GM18499 (cell line): ENCODE measurements around the gene TSPYL6.

ENCODE experiments used
- ATAC-seq: cut with Tn5 transposase; IDR thresholded peaks from one replicate; pipeline ENCODE4 v1.9.1; 2021; ENCODE audit warnings: moderate number of reproducible peaks; ENCODE audit not compliant: insufficient read depth, unreplicated experiment

TSPYL6 gene

DNA sequence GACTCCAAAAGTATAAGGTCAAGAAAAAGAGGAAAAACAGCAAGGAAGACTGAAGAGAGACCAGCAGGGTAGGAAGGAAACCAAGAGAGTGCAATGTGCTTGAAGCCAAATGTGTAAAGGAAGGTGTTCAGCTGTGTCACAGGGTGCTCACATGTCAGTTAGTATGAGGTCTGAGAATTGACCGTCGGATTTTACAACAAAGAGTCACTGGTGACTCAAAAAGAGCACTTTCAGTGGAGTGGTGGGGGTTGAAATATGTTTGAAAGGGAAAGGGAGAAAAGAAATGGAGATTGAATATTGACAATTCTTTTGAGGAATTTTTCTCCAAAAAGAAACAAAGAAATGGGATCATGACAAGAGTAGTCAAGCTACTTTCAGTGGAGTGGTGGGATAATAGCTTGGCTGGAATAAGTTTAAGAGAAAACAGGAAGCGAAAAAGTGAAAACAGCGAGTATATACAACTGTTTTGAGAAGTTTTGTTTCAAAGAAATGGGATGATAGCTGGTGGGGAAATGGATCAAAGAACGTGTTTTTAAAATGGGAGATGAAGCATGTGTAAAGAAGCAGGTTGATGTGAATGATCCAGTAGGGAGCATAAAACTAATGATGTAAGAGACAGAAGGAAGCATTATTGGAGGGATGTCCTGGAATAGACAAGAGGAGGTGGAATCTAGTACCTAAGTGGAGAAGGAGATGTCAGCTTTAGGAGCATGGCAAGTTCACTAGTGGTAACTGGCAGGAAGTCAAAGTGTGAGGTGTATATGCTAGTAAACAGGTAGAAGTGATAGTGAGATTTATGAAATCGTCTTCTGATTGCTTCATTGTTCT is 3.6 kb upstream of the TSPYL6 start:
- peak; percentile 68 for ATAC-seq

DNA sequence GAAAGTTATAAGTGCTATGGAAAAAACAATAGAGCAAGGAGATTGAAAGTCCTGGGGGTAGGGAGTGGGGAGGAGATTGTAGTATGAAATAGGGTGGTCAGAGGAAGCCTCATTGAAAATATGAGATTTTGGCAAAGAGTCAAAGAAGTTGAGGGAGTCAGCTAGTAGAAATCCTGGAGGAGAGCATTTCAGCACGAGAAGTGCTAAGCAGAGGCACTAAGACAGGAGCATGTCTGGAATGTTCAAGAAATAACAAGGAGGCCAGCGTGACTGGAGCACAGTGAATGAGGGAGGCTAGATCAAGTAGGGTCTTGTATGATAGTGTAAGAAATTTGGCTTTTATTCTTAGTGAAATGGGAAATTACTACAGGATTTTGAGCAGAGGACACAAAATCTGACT is 2.1 kb upstream of the TSPYL6 start:
- ATAC-seq = no peak

DNA sequence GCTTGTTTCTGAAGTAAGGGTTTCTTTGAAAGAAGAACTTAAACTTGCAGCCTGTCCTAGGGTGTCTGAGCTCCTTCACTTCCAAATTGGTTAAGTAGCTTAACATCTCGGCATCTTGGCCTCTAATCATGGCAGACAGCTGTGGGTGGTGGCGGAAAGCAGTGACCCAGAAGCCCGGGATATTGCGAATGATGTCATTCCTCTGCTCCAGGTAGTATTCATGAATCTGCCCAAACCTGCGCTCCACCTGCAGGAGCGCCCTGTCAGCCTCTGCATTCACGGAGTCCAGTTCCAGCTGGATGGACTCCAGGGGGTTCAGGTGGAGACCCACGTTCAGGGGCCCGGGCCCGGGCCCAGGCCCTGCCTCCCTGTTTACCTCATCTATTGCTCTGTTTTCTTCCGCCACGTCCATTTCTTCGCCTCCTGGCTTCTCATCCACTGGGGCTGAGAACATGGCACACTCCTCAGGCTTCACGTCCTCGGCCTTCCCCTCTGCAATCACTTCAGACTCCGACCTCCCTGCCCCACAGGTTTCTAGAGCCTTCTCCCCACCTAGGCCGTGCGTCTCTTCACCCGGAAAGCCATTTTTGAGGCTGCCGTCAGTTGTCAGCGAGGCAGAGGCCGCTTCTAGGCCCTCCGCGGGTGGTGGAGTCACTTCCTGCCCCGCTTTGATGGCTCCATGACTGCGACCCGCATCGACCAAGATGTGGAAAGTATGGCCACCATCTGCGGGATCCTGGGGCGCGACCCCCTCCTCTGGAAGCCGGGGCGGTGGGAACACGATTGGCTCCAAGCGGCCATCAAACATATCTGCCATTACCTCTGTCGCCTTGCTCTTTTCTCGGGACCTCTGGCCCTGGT is 569 bp downstream of the TSPYL6 start:
- no peak for ATAC-seq

DNA sequence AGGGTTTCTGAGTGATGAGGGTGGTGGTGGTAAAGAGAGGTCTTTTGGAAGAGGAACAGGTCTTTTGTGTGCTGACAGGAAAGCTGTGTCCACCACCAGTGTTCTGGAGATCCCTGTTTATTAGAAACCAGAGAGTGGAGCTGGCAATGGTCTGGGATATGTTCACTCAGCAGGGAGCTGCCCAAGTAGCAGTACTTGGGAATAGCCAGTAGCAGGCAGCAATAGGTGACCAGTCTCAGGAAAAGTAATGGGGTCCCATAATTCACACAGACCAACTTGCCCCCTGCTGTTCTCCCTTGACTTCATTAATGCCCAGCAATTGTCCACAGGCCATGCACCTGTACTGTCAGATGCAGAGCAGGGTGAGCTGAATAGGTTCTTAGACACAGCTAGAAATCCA is 1.8 kb downstream of the TSPYL6 start:
- ATAC-seq = no peak

DNA sequence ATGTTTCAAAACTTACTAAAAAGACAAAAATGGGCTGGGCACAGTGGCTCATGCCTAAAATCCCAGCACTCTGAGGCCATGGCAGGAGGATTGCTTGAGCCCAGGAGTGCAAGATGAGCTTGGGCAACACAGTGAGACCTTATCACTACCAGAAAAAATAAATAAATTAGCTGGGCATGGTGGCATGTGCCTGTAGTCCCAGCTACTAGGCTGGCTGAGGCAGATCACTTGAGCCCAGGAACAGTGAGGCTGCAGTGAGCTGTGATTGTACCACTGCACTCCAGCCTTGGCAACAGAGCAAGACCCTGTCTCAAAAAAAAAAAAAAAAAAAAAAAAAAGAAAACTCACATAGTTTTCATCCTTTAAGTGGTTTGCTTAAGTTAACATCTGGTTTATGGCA is 6.4 kb downstream of the TSPYL6 start:
- no peak for ATAC-seq

DNA sequence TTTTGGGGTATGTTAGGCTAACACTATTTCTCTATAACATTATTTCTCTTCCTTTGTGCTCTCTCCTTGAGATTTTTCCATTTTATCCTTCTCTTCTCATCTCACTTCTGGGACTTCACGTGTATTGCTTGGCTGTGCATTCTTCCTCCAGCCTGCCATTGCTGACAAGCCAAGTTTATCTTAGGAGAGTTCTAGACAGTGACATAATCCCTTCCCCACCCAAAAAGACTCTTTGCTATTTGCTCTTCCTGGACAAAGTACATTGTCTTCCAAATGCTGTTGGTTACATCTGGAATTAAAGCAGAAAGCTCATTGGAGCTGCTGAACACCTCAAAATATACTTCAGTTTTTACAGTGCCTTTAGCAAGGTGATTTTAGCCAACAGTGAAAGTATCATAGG is 8.9 kb downstream of the TSPYL6 start:
- no peak for ATAC-seq

DNA sequence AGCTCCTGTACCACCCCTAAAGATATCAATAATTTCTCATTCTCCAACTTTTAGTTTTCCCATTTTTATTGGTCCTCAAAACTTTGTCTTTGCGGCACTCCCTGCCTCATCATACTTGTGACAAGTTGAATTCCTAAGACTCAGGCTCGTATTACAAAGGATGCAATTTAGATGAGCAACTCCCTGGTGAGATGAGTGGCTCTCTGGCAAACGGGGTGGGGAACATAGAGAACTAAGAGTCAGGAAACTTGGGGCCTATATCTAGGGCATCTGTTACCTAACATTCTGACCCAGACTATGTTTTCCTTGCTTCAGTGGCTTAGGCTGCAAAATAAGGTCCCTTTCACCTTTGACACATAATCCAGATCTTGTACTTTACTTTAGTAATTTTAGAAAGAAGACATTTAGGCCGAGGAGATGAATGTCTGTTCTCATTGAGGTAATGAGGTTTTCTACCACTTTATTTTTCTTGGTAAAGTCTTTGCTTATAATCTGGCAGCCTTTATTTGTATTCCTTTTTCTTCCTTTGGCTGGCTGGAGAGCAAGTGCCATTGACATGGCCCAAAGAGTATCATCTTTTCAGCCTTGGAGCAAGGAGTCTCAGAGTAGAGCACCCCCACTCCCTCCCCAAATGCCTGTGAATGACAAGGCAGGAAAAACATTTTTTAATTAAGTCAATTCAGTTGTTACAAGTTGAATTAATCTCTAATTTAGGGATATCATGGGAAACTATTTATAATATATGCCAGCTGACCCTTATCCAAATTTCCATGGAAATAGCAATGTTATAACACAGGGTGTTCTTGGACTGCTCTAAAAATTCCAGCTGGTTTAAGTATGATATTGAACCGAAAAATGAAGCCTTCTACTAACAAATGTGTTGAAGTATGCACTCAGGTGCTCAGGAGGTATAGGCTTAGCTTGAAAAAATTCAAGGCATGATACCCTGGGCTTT is 15.2 kb downstream of the TSPYL6 start:
- ATAC-seq = no peak

DNA sequence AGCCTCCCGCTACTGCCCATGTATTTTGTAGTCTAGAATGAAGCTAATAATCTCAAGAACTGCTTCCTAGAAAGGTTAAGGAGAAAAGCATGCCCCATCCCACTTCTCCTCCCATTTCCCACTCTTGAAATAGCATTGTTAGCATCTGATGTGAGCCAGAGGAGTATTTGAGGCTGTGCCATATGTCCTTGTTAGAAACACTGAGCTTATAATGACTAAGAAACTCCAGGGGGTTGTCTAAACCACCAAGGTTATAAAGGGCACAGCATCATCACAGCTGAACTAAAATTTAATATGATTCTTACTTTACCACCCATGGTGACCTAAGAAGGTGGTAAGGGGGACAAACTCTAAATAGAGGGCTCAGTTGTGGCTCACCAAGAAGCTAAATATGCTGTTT is 16.6 kb downstream of the TSPYL6 start:
- ATAC-seq = no peak

DNA sequence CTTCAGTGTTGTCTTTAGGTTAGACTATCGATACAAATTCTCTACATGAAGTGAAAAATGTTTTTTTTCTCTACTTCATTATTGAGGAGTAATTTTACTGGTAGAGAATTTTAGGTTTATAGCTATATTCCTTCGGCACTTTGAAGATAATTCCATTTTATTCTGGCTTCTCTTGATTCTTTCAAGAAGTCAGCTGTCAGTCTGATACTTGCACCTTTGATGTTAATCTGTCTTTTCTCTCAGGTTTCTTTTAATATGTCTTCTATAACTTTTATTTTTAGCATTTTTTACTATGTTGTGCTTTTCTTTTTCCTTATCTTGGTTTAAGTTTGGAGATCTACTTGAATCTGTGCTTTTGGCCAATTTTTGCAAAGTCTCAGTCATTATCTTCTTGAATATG is 18.6 kb downstream of the TSPYL6 start:
- no peak for ATAC-seq

DNA sequence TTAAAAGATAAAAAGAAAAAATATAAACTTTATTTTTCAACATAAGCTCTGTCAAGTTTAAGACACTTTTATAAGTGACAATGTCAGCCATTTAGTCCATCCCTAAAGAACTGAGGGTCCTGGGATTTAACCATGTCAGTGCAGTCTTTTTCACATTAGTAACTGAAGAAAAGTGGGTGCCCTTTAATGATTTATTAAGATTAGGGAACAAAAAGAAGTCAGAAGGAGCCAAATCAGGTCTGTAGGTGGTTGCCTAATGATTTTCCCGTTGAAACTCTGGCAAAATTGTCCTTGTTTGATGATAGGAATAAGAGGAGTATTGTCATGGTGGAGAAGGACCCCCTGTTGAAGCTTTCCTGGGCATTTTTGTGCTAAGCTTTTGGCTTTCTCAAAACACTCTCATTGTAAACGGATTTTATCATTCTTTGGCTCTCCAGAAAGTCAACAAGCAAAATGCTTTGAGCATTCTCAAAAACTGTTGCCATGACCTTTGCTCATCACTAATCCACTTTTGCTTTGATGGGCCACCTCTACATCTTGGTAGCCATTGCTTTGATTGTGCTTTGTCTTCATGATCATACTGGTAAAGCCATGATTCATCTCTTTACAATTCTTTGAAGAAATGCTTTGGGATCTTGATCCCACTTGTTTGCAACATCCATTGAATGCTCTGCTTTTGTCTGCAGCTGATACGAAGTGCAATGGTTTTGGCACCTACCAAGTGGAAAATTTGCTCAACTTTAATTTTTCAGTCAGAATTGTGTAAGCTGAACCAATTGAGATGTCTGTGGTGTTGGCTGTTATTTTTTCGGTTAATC is 22.0 kb downstream of the TSPYL6 start:
- no peak for ATAC-seq

DNA sequence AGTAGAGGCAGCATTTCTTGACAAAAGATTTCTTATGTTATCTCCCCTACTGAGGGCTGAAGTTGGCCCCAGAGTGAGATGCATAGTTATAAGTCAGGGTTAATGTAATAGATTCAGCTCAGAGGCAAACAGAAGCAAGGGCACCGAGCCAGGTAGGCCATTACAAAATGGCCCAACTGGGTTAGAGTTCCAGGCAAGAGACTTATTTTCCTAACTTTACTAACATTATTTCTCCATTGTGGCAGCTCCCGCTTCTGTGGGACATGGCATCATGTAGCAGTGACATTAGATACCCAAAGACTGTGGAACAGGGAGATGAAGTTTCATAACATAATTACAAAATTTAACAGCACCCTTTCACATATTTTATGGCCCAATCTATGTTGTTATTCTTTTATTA is 27.1 kb downstream of the TSPYL6 start:
- no peak for ATAC-seq

DNA sequence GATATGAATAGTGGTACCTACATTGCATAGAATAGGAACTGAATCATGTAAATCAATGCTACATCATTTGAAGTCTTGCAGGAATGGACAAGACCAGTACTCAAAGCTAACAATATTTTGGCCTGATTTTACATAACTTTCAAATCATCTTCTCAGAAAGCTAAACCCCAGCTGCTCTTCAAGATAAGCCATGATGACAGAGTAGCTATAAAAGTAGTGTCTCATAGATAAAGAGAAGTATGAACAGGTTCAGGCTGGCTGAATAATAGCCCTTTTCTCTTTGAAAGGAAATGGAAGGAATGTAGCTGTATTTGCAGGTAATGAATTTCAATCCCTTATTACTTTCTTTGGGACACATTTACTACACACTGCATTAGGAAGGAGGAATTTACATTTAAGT is 28.2 kb downstream of the TSPYL6 start:
- no peak for ATAC-seq

DNA sequence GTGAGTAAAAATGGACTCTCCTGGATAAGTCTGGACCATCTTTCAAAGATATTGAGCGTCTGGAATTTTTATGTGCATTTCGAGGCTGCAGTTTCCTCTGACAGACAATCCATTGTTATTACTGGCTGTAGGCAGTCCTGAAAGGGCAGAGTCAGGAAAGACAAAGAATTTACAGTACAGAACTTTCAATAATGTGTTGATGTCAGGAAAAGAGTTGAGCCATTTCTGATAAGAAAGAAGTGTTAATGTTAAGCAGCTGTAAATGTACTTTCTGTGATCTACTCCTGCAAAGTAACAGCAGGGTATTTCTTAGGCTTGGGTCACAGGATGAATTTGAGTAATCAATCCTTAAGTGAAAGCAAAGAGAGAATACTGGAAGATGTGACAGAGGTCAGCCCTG is 29.8 kb downstream of the TSPYL6 start:
- ATAC-seq = no peak

DNA sequence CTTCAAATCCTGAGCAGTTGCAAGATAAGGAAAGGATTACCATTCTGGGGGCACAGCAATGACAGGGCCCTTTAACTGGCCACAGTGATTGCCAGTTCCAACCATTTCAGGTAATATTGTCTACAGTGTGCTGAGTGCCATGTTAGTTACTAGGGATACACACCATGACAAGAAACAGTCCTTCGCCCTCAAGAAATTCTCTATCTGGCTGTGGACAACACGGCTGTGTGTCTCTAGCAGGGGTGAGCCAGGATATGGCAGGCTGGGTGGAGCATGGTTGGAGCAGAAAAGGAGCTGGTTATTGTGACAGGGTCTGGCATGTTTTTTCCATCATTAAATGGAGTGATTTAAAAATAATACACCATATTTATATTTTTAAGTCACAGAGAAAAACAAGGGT is 31.0 kb downstream of the TSPYL6 start:
- no peak for ATAC-seq

DNA sequence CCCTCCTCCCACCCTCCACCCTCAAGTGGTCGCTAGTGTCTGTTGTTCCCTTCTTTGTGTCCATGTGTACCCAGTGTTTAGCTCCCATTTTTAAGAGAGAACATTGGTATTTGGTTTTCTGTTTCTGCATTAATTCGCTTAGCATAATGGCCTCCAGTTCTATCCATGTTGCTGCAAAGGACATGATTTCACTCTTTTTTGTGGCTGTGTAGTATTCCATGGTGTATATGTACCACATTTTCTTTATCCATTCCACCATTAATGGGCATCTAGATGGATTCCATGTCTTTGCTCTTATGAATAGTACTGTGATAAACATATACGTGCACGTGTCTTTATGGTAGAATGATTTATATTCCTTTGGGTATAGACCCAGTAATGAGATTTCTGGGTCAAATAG is 42.9 kb downstream of the TSPYL6 start:
- no peak for ATAC-seq

DNA sequence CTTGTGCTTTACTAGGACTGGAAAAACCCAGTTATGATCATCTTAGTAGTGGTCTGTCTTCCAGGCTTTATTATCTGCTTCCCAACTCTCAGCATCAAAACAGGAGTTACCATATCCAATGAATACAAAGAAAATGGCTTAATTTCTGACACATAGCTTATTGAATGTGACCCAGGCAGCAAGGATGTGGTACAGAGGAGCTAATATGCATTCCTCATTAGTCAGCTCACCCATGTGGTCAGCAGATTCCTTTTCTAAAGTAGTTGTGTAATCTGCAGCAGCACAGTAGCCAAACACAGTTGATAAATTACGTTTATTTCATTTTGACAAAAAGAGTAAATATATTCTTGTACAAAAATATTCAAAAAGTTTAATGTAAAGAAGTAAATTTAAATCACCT is 43.6 kb downstream of the TSPYL6 start:
- no peak for ATAC-seq

DNA sequence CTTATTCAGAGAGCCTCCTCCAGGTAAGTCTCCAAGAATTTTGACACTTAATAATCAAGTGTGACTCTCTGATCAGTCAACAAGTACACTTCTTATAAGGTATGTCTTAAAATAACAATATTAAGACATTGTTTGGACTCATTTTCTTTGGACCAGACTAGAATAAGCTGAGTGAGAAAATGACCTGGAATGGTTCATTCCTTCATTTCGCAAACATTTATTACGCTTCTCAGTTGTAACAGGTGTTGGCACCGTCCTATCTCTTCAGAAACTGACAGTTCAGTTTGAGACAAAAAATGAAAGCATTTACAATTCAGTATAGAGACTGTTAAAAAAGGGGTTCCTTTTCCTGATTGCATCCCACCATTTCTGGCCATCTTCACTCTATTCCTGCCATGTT is 46.6 kb downstream of the TSPYL6 start:
- no peak for ATAC-seq

DNA sequence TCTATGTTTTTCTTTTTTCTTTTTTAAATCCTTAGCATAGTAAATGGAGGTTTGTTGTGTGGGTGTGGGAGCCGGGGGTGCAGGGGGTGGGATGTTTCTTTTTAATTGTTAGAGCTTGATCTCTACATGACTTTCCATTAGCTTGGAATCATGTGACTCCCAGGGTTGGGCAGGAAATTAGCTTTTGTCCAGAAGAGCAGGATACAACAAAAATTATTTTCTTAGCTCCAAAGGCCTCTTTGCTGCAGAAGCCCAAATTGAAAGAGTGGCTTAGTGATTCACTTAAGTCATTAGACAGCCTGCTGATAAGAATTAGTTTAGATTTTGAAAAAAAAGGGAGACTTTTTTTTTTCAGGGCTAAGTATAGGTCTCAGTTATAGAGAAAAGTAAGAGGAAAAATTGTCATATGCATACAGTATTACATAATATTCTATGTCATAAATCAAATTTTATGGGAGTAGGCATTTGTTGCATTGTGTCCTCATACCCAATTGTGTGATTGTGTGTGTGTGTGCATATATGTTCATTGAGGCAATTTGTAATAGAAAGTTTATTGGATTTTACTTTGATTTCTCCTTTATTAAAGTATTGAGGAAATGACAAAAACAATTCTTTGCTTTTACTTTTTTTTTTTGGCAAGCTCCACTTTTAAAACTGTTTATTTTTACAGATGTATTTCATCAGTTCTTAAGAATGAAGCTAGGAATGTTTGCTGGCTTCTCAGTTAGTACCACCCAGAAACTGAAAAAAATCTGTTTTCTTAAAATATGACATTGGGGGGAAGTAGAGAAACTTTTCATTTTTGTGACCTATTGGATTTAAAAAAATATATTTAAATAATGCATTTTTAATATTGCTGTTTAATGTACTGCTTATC is 47.4 kb downstream of the TSPYL6 start:
- ATAC-seq = no peak

DNA sequence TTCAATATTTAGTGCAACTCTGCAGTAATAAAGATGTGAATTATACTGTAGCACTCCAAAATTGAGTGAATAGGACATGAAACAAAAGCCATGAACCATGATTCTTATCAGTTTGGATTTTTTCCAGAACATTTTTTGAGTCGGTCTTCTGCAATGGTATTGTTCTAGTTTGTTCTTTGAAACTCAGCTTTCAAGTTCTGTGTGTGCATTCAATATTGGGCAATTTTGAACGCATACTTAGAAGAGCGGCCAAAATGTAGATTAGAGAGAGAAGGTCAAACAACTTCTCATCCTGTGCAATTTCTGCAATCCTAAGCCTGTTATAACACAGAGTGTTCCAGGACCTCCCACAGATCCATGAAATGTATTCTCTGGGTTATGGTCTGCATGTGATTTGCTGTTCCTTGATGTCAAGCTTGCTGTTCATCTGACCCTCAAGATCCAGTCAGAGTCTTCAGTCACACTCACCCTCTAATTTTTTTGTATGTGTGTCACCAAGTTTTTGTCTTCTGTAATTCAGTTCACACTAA is 48.3 kb downstream of the TSPYL6 start:
- ATAC-seq = no peak
